ENCODE measurements around the gene FMNL2.

DNA sequence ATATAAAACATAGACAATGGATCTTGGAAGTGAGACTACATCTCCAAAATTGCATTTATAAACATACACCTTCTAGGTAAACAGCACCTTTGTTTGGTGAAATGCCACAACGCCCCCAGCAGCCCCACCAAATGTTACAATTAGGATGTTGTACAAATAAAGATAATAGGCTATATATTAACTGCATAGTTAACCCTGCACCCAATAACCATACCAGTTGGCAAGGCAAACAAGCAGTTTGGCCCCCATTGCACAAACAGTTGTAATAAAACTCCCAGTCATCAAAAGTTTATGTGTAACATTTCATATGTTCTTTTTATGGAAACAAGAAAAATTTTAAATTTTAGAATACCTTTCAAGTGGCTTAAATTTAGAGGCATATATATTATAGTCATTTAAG is 315.0 kb downstream of the FMNL2 start:
- TF ChIP-seq, protein P1, sequence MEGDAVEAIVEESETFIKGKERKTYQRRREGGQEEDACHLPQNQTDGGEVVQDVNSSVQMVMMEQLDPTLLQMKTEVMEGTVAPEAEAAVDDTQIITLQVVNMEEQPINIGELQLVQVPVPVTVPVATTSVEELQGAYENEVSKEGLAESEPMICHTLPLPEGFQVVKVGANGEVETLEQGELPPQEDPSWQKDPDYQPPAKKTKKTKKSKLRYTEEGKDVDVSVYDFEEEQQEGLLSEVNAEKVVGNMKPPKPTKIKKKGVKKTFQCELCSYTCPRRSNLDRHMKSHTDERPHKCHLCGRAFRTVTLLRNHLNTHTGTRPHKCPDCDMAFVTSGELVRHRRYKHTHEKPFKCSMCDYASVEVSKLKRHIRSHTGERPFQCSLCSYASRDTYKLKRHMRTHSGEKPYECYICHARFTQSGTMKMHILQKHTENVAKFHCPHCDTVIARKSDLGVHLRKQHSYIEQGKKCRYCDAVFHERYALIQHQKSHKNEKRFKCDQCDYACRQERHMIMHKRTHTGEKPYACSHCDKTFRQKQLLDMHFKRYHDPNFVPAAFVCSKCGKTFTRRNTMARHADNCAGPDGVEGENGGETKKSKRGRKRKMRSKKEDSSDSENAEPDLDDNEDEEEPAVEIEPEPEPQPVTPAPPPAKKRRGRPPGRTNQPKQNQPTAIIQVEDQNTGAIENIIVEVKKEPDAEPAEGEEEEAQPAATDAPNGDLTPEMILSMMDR (IDR thresholded peaks at IDR 0.05; ENCODE audit: insufficient read depth, low read length, poor library complexity, severe bottlenecking): no peak
- no peak for TF ChIP-seq EZH2phosphoT487 (conservative IDR thresholded peaks at IDR 0.05; ENCODE audit: low read length)

Data from SU-DHL-6 (cell line).